ENCODE results near the gene LRP5.
"Not testable (repeated sequence)": the region's sequence is repeated elsewhere in the genome, so short reads cannot be mapped to it uniquely, and the experiment has no call there.

LRP5 gene

GRCh38 chr11:68446046-68446725, 133.8 kb downstream of the LRP5 start:
- DNase-seq, result peak; percentile 52

- peak; percentile 90 for DNase-seq
Observed at GRCh38 chr11:68447015-68447801, 134.8 kb downstream of the LRP5 start.

GRCh38 chr11:68447914-68448313, 135.5 kb downstream of the LRP5 start:
- DNase-seq, result not testable (repeated sequence)

- DNase-seq, result no peak
Observed at GRCh38 chr11:68448604-68449011, 136.2 kb downstream of the LRP5 start.

GRCh38 chr11:68449951-68450350, 137.6 kb downstream of the LRP5 start:
- peak; percentile 30 for DNase-seq

GRCh38 chr11:68450711-68451110, 138.3 kb downstream of the LRP5 start:
- DNase-seq, result no peak

GRCh38 chr11:68454767-68455166, 142.4 kb downstream of the LRP5 start:
- DNase-seq, result peak; percentile 74

GRCh38 chr11:68455485-68455884, 143.1 kb downstream of the LRP5 start:
- no peak for DNase-seq

GRCh38 chr11:68457216-68457897, 145.0 kb downstream of the LRP5 start:
- no peak for DNase-seq

- DNase-seq, result no peak
Observed at GRCh38 chr11:68457898-68458249, 145.5 kb downstream of the LRP5 start.

GRCh38 chr11:68458340-68458739, 145.9 kb downstream of the LRP5 start:
- DNase-seq, result peak; percentile 74

- peak; percentile 100 for DNase-seq
Observed at GRCh38 chr11:68459886-68460740, 147.7 kb downstream of the LRP5 start.

- peak; percentile 90 for DNase-seq
Observed at GRCh38 chr11:68460741-68461574, 148.6 kb downstream of the LRP5 start, which contains the start of gene PPP6R3. PPP6R3 (plus strand) TSS chr11:68460752; CDS start chr11:68537665, 76,913 bp downstream.

- DNase-seq, result no peak
Observed at GRCh38 chr11:68461575-68461917, 149.2 kb downstream of the LRP5 start.

- DNase-seq, result no peak
Observed at GRCh38 chr11:68463714-68464113, 151.3 kb downstream of the LRP5 start.

- DNase-seq, result no peak
Observed at GRCh38 chr11:68467201-68467834, 154.9 kb downstream of the LRP5 start.

GRCh38 chr11:68468217-68468828, 155.9 kb downstream of the LRP5 start:
- DNase-seq, result peak; percentile 40

- DNase-seq, result no peak
Observed at GRCh38 chr11:68469122-68469521, 156.7 kb downstream of the LRP5 start.

- no peak for DNase-seq
Observed at GRCh38 chr11:68469642-68470041, 157.3 kb downstream of the LRP5 start.

GRCh38 chr11:68470304-68470811, 158.0 kb downstream of the LRP5 start:
- DNase-seq, result no peak

Measured in DMS53 (cell line).